K562 (cell line): Measurements from ENCODE around the gene ISYNA1. TPM values are rescaled to one million over a fixed set of nuclear protein-coding genes. Genes with fewer than 3 reads are reported as not detected.

ENCODE experiments used
- BCOR ChIP-seq: fragments of 450-650 bp; IDR thresholded peaks from 2 replicates; pipeline ENCODE4 v1.6.1; 2016
- CEBPB ChIP-seq: fragments of 450-650 bp; IDR thresholded peaks from 2 replicates; pipeline ENCODE4 v1.6.1; 2016; ENCODE audit warnings: missing genetic modification characterization, missing compliant biosample characterization
- GABPB1 ChIP-seq: sonication (generic); formaldehyde crosslinking; IDR thresholded peaks from 2 replicates; pipeline ENCODE4 v1.8.0; 2022; ENCODE audit warnings: mild to moderate bottlenecking, missing genetic modification reagents
- GTF2E2 ChIP-seq: fragments of 200-800 bp; sonication (Bioruptor generic); IDR thresholded peaks from 2 replicates; pipeline ENCODE4 v1.6.1; 2016; ENCODE audit warnings: missing genetic modification characterization, missing compliant biosample characterization
- HCFC1 ChIP-seq: IDR thresholded peaks from 2 replicates; pipeline ENCODE4 v1.6.1; 2012; ENCODE audit warnings: low read depth, low read length, improper control_type of control experiment
- HOXB6 ChIP-seq: fragments of 250-450 bp; sonication (Bioruptor Pico); IDR thresholded peaks from 2 replicates; pipeline ENCODE4 v1.5.1; 2022; ENCODE audit warnings: mild to moderate bottlenecking, borderline replicate concordance
- IFI16 ChIP-seq: fragments of 250-450 bp; sonication (Bioruptor Pico); IDR thresholded peaks from 2 replicates; pipeline ENCODE4 v2.1.2; 2022; ENCODE audit warnings: mild to moderate bottlenecking, inconsistent platforms
- ILF3 ChIP-seq: fragments of 450-650 bp; IDR thresholded peaks from 2 replicates; pipeline ENCODE4 v1.6.1; 2018; ENCODE audit warnings: antibody characterized with exemption, mild to moderate bottlenecking, moderate library complexity, borderline replicate concordance
- MYC ChIP-seq, 2 experiments: fragments of 250-450 bp in 1 of 2; sonication (Bioruptor Pico) in 1 of 2; IDR thresholded peaks; 2 replicates each; pipeline versions ENCODE4 v1.5.1 to v1.6.1; 2012 to 2021; ENCODE audit warnings: low read depth in 2 of 2, borderline replicate concordance in 1 of 2, improper control_type of control experiment in 1 of 2, low read length in 1 of 2, mild to moderate bottlenecking in 1 of 2, moderate library complexity in 1 of 2
- NBN ChIP-seq: fragments of 450-650 bp; IDR thresholded peaks from 2 replicates; pipeline ENCODE4 v1.6.1; 2016; ENCODE audit warnings: low read depth, mild to moderate bottlenecking
- NR4A1 ChIP-seq, 2 experiments: fragments of 250-450 bp in 1 of 2; fragments of 450-650 bp in 1 of 2; sonication (Bioruptor Pico) in 1 of 2; IDR thresholded peaks; 2 replicates each; pipeline versions ENCODE4 v1.4.0 to v1.6.1; 2016 to 2020; ENCODE audit warnings: mild to moderate bottlenecking in 2 of 2, missing compliant biosample characterization in 1 of 2, missing genetic modification characterization in 1 of 2, moderate library complexity in 1 of 2
- NRF1 ChIP-seq, 2 experiments: fragments of 450-650 bp; IDR thresholded peaks in 1 of 2; conservative IDR thresholded peaks in 1 of 2; 2 replicates each; pipeline ENCODE4 v1.6.1; 2014; ENCODE audit warnings: mild to moderate bottlenecking in 2 of 2
- POLR2H ChIP-seq: IDR thresholded peaks from 2 replicates; pipeline ENCODE4 v1.6.1; 2016; ENCODE audit warnings: missing genetic modification characterization, low read depth, mild to moderate bottlenecking, control low read depth, missing compliant biosample characterization, moderate library complexity
- RCOR1 ChIP-seq, 2 experiments: IDR thresholded peaks; 2 replicates each; pipeline ENCODE4 v1.6.1; 2012; ENCODE audit warnings: low read depth in 2 of 2, low read length in 2 of 2, borderline replicate concordance in 1 of 2, improper control_type of control experiment in 1 of 2
- SIX5 ChIP-seq, 2 experiments: IDR thresholded peaks; 2 replicates each; pipeline ENCODE4 v1.6.1; 2011; ENCODE audit warnings: low read length in 2 of 2, borderline replicate concordance in 1 of 2, low read depth in 1 of 2, mild to moderate bottlenecking in 1 of 2, moderate library complexity in 1 of 2; ENCODE audit not compliant: insufficient read depth in 1 of 2
- SMAD3 ChIP-seq: fragments of 450-650 bp; formaldehyde crosslinking; conservative IDR thresholded peaks from 2 replicates; pipeline ENCODE4 v1.4.0; 2020; ENCODE audit warnings: mild to moderate bottlenecking
- ZFP30 ChIP-seq: fragments of 250-450 bp; sonication (Bioruptor Pico); IDR thresholded peaks from 2 replicates; pipeline ENCODE4 v1.8.0; 2022; ENCODE audit warnings: moderate library complexity, mild to moderate bottlenecking, inconsistent platforms, borderline replicate concordance
- ZNF174 ChIP-seq: fragments of 250-450 bp; sonication (Bioruptor Pico); IDR thresholded peaks from 2 replicates; pipeline ENCODE4 v1.4.0; 2020; ENCODE audit warnings: mild to moderate bottlenecking
- ZNF253 ChIP-seq: fragments of 250-450 bp; sonication (Bioruptor Pico); conservative IDR thresholded peaks from 2 replicates; pipeline ENCODE4 v1.6.1; 2021; ENCODE audit warnings: mild to moderate bottlenecking
- ZNF830 ChIP-seq: fragments of 250-450 bp; sonication (Bioruptor Pico); IDR thresholded peaks from 2 replicates; pipeline ENCODE4 v1.5.0; 2021; ENCODE audit warnings: mild to moderate bottlenecking
- ZZZ3 ChIP-seq: fragments of 450-650 bp; IDR thresholded peaks from 2 replicates; pipeline ENCODE4 v1.6.1; 2016; ENCODE audit warnings: antibody characterized with exemption, mild to moderate bottlenecking, moderate library complexity
- polyA plus RNA-seq, 8 experiments: library from polyadenylated mRNA; depleted of rRNA in 4 of 8; stranded (reverse) in 5 of 8; unstranded in 3 of 8; fragments of >200 nt; fragmentation: Nextera tagmentation in 2 of 8; fragmentation: Illumina TruSeq in 1 of 8; extraction: Ambion mirVana in 2 of 8; extraction: Trizol in 1 of 8; gene quantifications; 2 replicates each; pipeline versions ENCODE4 v1.2.1 to v1.2.3, GENCODE V29; 2011 to 2014; ENCODE audit warnings: inconsistent platforms in 1 of 8, missing spikeins in 1 of 8
- total RNA-seq, 7 experiments: library from RNA; depleted of rRNA in 6 of 7; stranded (reverse); fragments of >200 nt in 6 of 7; fragmentation: Illumina TruSeq in 2 of 7; extraction: Trizol in 2 of 7; gene quantifications; 2 replicates each; pipeline versions ENCODE4 v1.2.1 to v1.2.3, GENCODE V29; 2011 to 2021; ENCODE audit warnings: low replicate concordance in 1 of 7
- TF ChIP-seq, protein P1 (sequence below): fragments of 450-650 bp; formaldehyde crosslinking; IDR thresholded peaks from 2 replicates; pipeline ENCODE4 v1.4.0; 2020; ENCODE audit warnings: mild to moderate bottlenecking, mixed read lengths
- TF ChIP-seq, protein P2 (sequence below), 2 experiments: fragments of 450-650 bp; IDR thresholded peaks; 2 replicates each; pipeline ENCODE4 v1.6.1; 2016
- TF ChIP-seq, protein P3 (sequence below): fragments of 450-650 bp; IDR thresholded peaks from 2 replicates; pipeline ENCODE4 v1.6.1; 2018; ENCODE audit warnings: mild to moderate bottlenecking, low read depth; ENCODE audit not compliant: partially characterized antibody

Gene ISYNA1
- total and polyA plus RNA-seq, 9 of the 15 experiments (the other 6 are each of a cell fraction or from before 2014, with no cell fraction given) = 21.8 to 460 (median 93.2) TPM

DNA sequence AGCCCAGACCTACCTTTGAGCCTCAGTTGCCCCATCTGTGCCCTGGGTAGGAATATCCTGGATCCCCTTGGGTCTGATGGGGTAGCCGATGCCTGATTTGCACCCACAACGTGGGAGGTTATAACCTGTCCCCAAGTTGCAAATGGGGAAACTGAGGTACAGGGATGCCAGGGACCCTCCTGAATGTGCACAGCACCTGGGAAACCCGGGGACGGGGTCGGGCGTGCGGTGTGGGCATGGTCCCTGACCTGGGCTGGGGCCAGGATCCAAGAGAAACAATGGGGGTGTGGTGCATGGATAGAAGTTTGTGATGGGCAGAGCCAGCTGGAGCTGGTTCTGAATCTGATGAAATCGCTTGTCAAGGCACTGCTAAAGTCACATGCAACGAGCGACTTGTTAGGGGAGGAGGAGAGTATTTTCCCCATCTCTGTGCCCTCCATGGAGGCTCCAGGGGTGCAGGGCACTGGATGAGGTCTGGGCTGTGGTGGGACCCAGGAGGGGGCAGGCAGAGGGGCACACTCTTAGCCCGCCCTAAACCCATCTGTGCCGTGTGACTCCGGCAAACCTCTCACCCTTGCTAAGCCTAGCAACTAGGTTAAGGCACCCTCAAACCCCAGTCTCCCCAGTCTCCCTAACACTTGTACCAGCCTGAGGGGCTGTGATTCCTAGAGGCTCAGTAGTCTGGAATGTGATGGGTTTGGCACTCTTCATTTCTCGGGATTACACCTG, 51.2 kb downstream of the ISYNA1 start (continued):
- TF ChIP-seq, protein P1, sequence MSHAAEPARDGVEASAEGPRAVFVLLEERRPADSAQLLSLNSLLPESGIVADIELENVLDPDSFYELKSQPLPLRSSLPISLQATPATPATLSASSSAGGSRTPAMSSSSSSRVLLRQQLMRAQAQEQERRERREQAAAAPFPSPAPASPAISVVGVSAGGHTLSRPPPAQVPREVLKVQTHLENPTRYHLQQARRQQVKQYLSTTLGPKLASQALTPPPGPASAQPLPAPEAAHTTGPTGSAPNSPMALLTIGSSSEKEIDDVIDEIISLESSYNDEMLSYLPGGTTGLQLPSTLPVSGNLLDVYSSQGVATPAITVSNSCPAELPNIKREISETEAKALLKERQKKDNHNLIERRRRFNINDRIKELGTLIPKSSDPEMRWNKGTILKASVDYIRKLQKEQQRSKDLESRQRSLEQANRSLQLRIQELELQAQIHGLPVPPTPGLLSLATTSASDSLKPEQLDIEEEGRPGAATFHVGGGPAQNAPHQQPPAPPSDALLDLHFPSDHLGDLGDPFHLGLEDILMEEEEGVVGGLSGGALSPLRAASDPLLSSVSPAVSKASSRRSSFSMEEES (CRISPR knock-in tag) = no peak
- TF ChIP-seq, protein P2, sequence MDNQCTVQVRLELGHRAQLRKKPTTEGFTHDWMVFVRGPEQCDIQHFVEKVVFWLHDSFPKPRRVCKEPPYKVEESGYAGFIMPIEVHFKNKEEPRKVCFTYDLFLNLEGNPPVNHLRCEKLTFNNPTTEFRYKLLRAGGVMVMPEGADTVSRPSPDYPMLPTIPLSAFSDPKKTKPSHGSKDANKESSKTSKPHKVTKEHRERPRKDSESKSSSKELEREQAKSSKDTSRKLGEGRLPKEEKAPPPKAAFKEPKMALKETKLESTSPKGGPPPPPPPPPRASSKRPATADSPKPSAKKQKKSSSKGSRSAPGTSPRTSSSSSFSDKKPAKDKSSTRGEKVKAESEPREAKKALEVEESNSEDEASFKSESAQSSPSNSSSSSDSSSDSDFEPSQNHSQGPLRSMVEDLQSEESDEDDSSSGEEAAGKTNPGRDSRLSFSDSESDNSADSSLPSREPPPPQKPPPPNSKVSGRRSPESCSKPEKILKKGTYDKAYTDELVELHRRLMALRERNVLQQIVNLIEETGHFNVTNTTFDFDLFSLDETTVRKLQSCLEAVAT (IDR thresholded peaks at IDR 0.05) = peak in 1 of 2 experiments; percentile 52; a peak in 1 of 4 replicates
- TF ChIP-seq GABPB1 (CRISPR knock-in tag) (0 out of 2 replicates have a peak, but pooled peaks have one; percentile 2), SIX5 (IDR thresholded peaks at IDR 0.05; ENCODE audit: borderline replicate concordance in 1 of 2, insufficient read depth in 1 of 2, low read depth in 1 of 2, low read length in 2 of 2) (no peak), ZNF253 (no peak), GTF2E2 (tag) (peak; percentile 44), CEBPB (tag) (no peak), RCOR1 (IDR thresholded peaks at IDR 0.05; ENCODE audit: borderline replicate concordance in 1 of 2, low read depth in 2 of 2, low read length in 2 of 2) (0 out of 4 replicates have a peak, but pooled peaks of 1 of the 2 experiments have one; percentile 12), HCFC1 (no peak), NBN (no peak), HOXB6 (CRISPR knock-in tag) (0 out of 2 replicates have a peak, but pooled peaks have one; percentile 18), ZFP30 (CRISPR knock-in tag) (no peak), POLR2H (tag) (no peak), ILF3 (no peak), IFI16 (CRISPR knock-in tag) (0 out of 2 replicates have a peak, but pooled peaks have one; percentile 32), NRF1 (conservative IDR thresholded peaks at IDR 0.05 in 1 of 2, IDR thresholded peaks at IDR 0.05 in 1 of 2) (no peak), ZZZ3 (no peak), SMAD3 (CRISPR knock-in tag) (no peak), BCOR (peak; percentile 62), MYC (IDR thresholded peaks at IDR 0.05; ENCODE audit: low read depth, low read length) (peak; percentile 71), MYC (CRISPR knock-in tag; IDR thresholded peaks at IDR 0.05; ENCODE audit: borderline replicate concordance, low read depth) (peak; percentile 59; the same call in 1 of the 2 replicates), ZNF830 (CRISPR knock-in tag) (no peak), ZNF174 (CRISPR knock-in tag) (no peak), NR4A1 (CRISPR knock-in tag; IDR thresholded peaks at IDR 0.05) (no peak), NR4A1 (tag; IDR thresholded peaks at IDR 0.05) (no peak)
- TF ChIP-seq, protein P3, sequence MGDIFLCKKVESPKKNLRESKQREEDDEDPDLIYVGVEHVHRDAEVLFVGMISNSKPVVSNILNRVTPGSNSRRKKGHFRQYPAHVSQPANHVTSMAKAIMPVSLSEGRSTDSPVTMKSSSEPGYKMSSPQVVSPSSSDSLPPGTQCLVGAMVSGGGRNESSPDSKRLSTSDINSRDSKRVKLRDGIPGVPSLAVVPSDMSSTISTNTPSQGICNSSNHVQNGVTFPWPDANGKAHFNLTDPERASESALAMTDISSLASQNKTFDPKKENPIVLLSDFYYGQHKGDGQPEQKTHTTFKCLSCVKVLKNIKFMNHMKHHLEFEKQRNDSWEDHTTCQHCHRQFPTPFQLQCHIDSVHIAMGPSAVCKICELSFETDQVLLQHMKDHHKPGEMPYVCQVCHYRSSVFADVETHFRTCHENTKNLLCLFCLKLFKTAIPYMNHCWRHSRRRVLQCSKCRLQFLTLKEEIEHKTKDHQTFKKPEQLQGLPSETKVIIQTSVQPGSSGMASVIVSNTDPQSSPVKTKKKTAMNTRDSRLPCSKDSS = no peak
